Activated naive CD8-positive, alpha-beta T cell treated with anti-CD3 and anti-CD28 coated beads, Interleukin-2, amount 10 ng/mL, durations not matched to agents 7 days and 5 days (primary cell): ENCODE data around the gene NUP210. TPM values are rescaled to one million over a fixed set of nuclear protein-coding genes. Genes with fewer than 3 reads are reported as not detected.

ENCODE experiments used
- ATAC-seq: fragments of 150-1000 bp; cut with Tn5 transposase; one replicate; pipeline ENCODE4 v1.10.0; 2021; ENCODE audit warnings: low read depth, moderate library complexity
- POLR2A ChIA-PET: fragments of 350-600 bp; sonication (Branson Sonifier 250); formaldehyde crosslinking; loops from one replicate; lab custom pipeline; 2021; ENCODE audit warnings: antibody characterized with exemption; lab: Charles Lee
- DNase-seq: peaks from one replicate; pipeline ENCODE4 v3.0.0; 2021
- H3K27ac Mint-ChIP-seq: one replicate; pipeline ENCODE4 v1.8.0; 2022; ENCODE audit warnings: mild to moderate bottlenecking, mixed read lengths
- H3K27me3 Mint-ChIP-seq: one replicate; pipeline ENCODE4 v1.8.0; 2022; ENCODE audit warnings: mild to moderate bottlenecking, moderate library complexity, mixed read lengths
- H3K36me3 Mint-ChIP-seq: one replicate; pipeline ENCODE4 v1.8.0; 2021; ENCODE audit warnings: mild to moderate bottlenecking, mixed read lengths
- H3K4me1 Mint-ChIP-seq: one replicate; pipeline ENCODE4 v1.8.0; 2021; ENCODE audit warnings: mixed read lengths
- H3K4me3 Mint-ChIP-seq: one replicate; pipeline ENCODE4 v1.8.0; 2022; ENCODE audit warnings: mild to moderate bottlenecking, moderate library complexity, mixed read lengths
- H3K9me3 Mint-ChIP-seq: one replicate; pipeline ENCODE4 v1.8.0; 2021; ENCODE audit warnings: mixed read lengths
- total RNA-seq, 2 experiments: library from RNA; stranded (reverse); gene quantifications; one replicate each; pipeline ENCODE4 v1.2.3, GENCODE V29; 2021

Gene NUP210
- total RNA-seq, 2 experiments from 2014 or later = 163 to 170 TPM

GRCh38 chr3:13343601-13344000, 76.5 kb downstream of the NUP210 start:
- peaks cover 40% of the 10 kb centered on the region for H3K4me1 Mint-ChIP-seq
- peaks cover 26% of the 10 kb centered on the region for H3K36me3 Mint-ChIP-seq
- H3K27ac Mint-ChIP-seq = peak overlapping the region; percentile 28
- POLR2A ChIA-PET = no interaction called here
- no peak for DNase-seq
- H3K4me3 Mint-ChIP-seq = no peak overlapping the region
- no peaks in the 10 kb centered on the region for H3K27me3 Mint-ChIP-seq
- no peaks in the 10 kb centered on the region for H3K9me3 Mint-ChIP-seq
- no peak for ATAC-seq

GRCh38 chr3:13341229-13341905, 78.8 kb downstream of the NUP210 start:
- Mint-ChIP-seq H3K9me3 (no peaks in the 10 kb centered on the region), H3K4me3 (no peak overlapping the region), H3K27me3 (no peaks in the 10 kb centered on the region), H3K27ac (no peak overlapping the region), H3K4me1 (peaks cover 18% of the 10 kb centered on the region), H3K36me3 (peaks cover 17% of the 10 kb centered on the region)
- ATAC-seq = no peak
- POLR2A ChIA-PET = interaction anchor here (1.1 kb wide), 1 partner anchor 11 kb away, joined by 3 read pairs; no protein-coding TSS in a partner anchor
- DNase-seq = no peak

- POLR2A ChIA-PET = no interaction called here
- Mint-ChIP-seq H3K9me3 (no peaks in the 10 kb centered on the region), H3K4me1 (peaks cover 15% of the 10 kb centered on the region), H3K36me3 (peaks cover 14% of the 10 kb centered on the region), H3K27ac (no peak overlapping the region), H3K4me3 (no peak overlapping the region), H3K27me3 (no peaks in the 10 kb centered on the region)
- DNase-seq = no peak
- peak; percentile 12 for ATAC-seq
These were observed 80.3 kb downstream of the NUP210 start for GRCh38 chr3:13339833-13340232.

- Mint-ChIP-seq H3K27me3 (no peaks in the 10 kb centered on the region), H3K9me3 (no peaks in the 10 kb centered on the region), H3K4me3 (no peak overlapping the region), H3K36me3 (peaks cover 12% of the 10 kb centered on the region), H3K27ac (no peak overlapping the region), H3K4me1 (peaks cover 8% of the 10 kb centered on the region)
- DNase-seq (no peak), ATAC-seq (no peak)
- POLR2A ChIA-PET = no interaction called here
These were observed 81.1 kb downstream of the NUP210 start for GRCh38 chr3:13338996-13339395.

- peaks cover 2% of the 10 kb centered on the region for H3K4me1 Mint-ChIP-seq
- peak overlapping the region; percentile 57 for H3K27ac Mint-ChIP-seq
- no peak for DNase-seq
- no peaks in the 10 kb centered on the region for H3K27me3 Mint-ChIP-seq
- H3K4me3 Mint-ChIP-seq = no peak overlapping the region
- ATAC-seq = no peak
- H3K9me3 Mint-ChIP-seq = no peaks in the 10 kb centered on the region
- peaks cover 8% of the 10 kb centered on the region for H3K36me3 Mint-ChIP-seq
- POLR2A ChIA-PET = no interaction called here
These were observed 81.9 kb downstream of the NUP210 start for GRCh38 chr3:13338231-13338630.

GRCh38 chr3:13336592-13336991, 83.5 kb downstream of the NUP210 start:
- Mint-ChIP-seq H3K4me1 (peaks cover 2% of the 10 kb centered on the region), H3K4me3 (no peak overlapping the region), H3K27me3 (no peaks in the 10 kb centered on the region), H3K36me3 (peaks cover 16% of the 10 kb centered on the region), H3K27ac (no peak overlapping the region), H3K9me3 (no peaks in the 10 kb centered on the region)
- ATAC-seq (no peak), DNase-seq (no peak)
- POLR2A ChIA-PET = no interaction called here

GRCh38 chr3:13335503-13335902, 84.6 kb downstream of the NUP210 start:
- Mint-ChIP-seq H3K27me3 (no peaks in the 10 kb centered on the region), H3K27ac (no peak overlapping the region), H3K9me3 (no peaks in the 10 kb centered on the region), H3K4me1 (peaks cover 2% of the 10 kb centered on the region), H3K4me3 (no peak overlapping the region), H3K36me3 (peaks cover 18% of the 10 kb centered on the region)
- no peak for DNase-seq
- no peak for ATAC-seq
- POLR2A ChIA-PET = no interaction called here

- Mint-ChIP-seq H3K36me3 (peaks cover 18% of the 10 kb centered on the region), H3K4me3 (no peak overlapping the region), H3K27ac (no peak overlapping the region), H3K4me1 (peaks cover 2% of the 10 kb centered on the region), H3K27me3 (no peaks in the 10 kb centered on the region), H3K9me3 (no peaks in the 10 kb centered on the region)
- ATAC-seq (no peak), DNase-seq (no peak)
- POLR2A ChIA-PET = no interaction called here
These were observed 85.1 kb downstream of the NUP210 start for GRCh38 chr3:13335059-13335458.

GRCh38 chr3:13333236-13333897, 86.8 kb downstream of the NUP210 start:
- Mint-ChIP-seq H3K27ac (peak overlapping the region; percentile 51), H3K36me3 (peaks cover 19% of the 10 kb centered on the region), H3K27me3 (no peaks in the 10 kb centered on the region), H3K4me1 (peaks cover 2% of the 10 kb centered on the region), H3K9me3 (no peaks in the 10 kb centered on the region), H3K4me3 (no peak overlapping the region)
- no peak for ATAC-seq
- POLR2A ChIA-PET = no interaction called here
- DNase-seq = no peak

GRCh38 chr3:13332740-13333139, 87.4 kb downstream of the NUP210 start:
- H3K4me1 Mint-ChIP-seq = peaks cover 2% of the 10 kb centered on the region
- H3K4me3 Mint-ChIP-seq = no peak overlapping the region
- POLR2A ChIA-PET = no interaction called here
- ATAC-seq = no peak
- peaks cover 19% of the 10 kb centered on the region for H3K36me3 Mint-ChIP-seq
- no peaks in the 10 kb centered on the region for H3K27me3 Mint-ChIP-seq
- peak overlapping the region; percentile 70 for H3K27ac Mint-ChIP-seq
- H3K9me3 Mint-ChIP-seq = no peaks in the 10 kb centered on the region
- no peak for DNase-seq

- no peaks in the 10 kb centered on the region for H3K27me3 Mint-ChIP-seq
- no peak overlapping the region for H3K4me3 Mint-ChIP-seq
- POLR2A ChIA-PET = no interaction called here
- ATAC-seq = no peak
- H3K4me1 Mint-ChIP-seq = peaks cover 2% of the 10 kb centered on the region
- H3K27ac Mint-ChIP-seq = peak overlapping the region; percentile 70
- peaks cover 20% of the 10 kb centered on the region for H3K36me3 Mint-ChIP-seq
- no peaks in the 10 kb centered on the region for H3K9me3 Mint-ChIP-seq
- DNase-seq = no peak
These were observed 88.0 kb downstream of the NUP210 start for GRCh38 chr3:13332158-13332557.

GRCh38 chr3:13329746-13330145, 90.4 kb downstream of the NUP210 start:
- Mint-ChIP-seq H3K4me1 (peaks cover 4% of the 10 kb centered on the region), H3K9me3 (no peaks in the 10 kb centered on the region), H3K4me3 (no peak overlapping the region), H3K27me3 (no peaks in the 10 kb centered on the region), H3K36me3 (peaks cover 25% of the 10 kb centered on the region), H3K27ac (no peak overlapping the region)
- ATAC-seq (no peak), DNase-seq (no peak)
- POLR2A ChIA-PET = interaction anchor here (1.0 kb wide), 1 partner anchor 17 kb away, joined by 3 read pairs; no protein-coding TSS in a partner anchor

GRCh38 chr3:13325892-13326443, 94.2 kb downstream of the NUP210 start:
- Mint-ChIP-seq H3K36me3 (peaks cover 19% of the 10 kb centered on the region), H3K27ac (no peak overlapping the region), H3K4me3 (no peak overlapping the region), H3K9me3 (no peaks in the 10 kb centered on the region), H3K4me1 (peaks cover 2% of the 10 kb centered on the region), H3K27me3 (no peaks in the 10 kb centered on the region)
- POLR2A ChIA-PET = no interaction called here
- ATAC-seq = no peak
- no peak for DNase-seq
